ENCODE results near the gene CLCNKA.
"Not testable (repeated sequence)": the region's sequence is repeated elsewhere in the genome, so short reads cannot be mapped to it uniquely, and the experiment has no call there.

DNA sequence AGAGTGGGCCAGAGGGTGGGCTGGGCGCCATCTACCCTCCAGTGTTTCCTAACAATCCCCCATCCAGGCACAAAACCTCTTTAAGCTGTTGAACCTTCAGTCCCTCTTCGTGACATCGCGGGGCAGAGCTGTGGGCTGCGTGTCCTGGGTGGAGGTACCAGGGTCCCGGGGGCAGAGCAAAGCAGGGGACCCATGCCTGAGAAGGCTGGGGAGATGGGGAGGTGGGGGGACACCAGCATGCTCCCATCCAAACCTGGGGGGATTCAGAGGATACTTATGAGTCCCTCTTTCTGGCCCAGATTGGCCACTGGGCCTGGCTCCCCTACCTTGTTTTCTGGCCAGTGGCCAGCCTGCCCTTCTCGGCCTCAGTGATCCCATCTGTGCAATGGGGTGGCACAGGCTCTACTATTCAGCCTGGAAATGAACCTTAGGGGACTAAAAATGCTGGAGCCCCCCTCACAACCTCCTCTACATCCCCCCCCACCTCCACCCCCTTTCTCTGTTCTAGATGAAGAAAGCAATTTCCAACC is 11.3 kb downstream of the CLCNKA start:
- TF ChIP-seq, protein P1, sequence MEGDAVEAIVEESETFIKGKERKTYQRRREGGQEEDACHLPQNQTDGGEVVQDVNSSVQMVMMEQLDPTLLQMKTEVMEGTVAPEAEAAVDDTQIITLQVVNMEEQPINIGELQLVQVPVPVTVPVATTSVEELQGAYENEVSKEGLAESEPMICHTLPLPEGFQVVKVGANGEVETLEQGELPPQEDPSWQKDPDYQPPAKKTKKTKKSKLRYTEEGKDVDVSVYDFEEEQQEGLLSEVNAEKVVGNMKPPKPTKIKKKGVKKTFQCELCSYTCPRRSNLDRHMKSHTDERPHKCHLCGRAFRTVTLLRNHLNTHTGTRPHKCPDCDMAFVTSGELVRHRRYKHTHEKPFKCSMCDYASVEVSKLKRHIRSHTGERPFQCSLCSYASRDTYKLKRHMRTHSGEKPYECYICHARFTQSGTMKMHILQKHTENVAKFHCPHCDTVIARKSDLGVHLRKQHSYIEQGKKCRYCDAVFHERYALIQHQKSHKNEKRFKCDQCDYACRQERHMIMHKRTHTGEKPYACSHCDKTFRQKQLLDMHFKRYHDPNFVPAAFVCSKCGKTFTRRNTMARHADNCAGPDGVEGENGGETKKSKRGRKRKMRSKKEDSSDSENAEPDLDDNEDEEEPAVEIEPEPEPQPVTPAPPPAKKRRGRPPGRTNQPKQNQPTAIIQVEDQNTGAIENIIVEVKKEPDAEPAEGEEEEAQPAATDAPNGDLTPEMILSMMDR (IDR thresholded peaks at IDR 0.05) = not testable (repeated sequence)
- TF ChIP-seq YY1 (IDR thresholded peaks at IDR 0.05; ENCODE audit: low read depth); EP300 (IDR thresholded peaks at IDR 0.05; ENCODE audit: borderline replicate concordance in 1 of 2, low read depth in 1 of 2, low read length in 1 of 2); RAD21 (IDR thresholded peaks at IDR 0.05; ENCODE audit: low read length); SIN3A (IDR thresholded peaks at IDR 0.05; ENCODE audit: borderline replicate concordance, low read depth, low read length); POLR2AphosphoS5 (IDR thresholded peaks at IDR 0.05; ENCODE audit: low read depth, low read length); GATA2 (CRISPR knock-in tag; IDR thresholded peaks at IDR 0.05); TEAD4 (IDR thresholded peaks at IDR 0.05; ENCODE audit: borderline replicate concordance, insufficient read depth); MXI1 (IDR thresholded peaks at IDR 0.05; ENCODE audit: low read depth, low read length): not testable (repeated sequence)
- TF ChIP-seq, protein P2, sequence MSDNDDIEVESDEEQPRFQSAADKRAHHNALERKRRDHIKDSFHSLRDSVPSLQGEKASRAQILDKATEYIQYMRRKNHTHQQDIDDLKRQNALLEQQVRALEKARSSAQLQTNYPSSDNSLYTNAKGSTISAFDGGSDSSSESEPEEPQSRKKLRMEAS (IDR thresholded peaks at IDR 0.05; ENCODE audit: low read depth) = not testable (repeated sequence)
- TF ChIP-seq, protein P3, sequence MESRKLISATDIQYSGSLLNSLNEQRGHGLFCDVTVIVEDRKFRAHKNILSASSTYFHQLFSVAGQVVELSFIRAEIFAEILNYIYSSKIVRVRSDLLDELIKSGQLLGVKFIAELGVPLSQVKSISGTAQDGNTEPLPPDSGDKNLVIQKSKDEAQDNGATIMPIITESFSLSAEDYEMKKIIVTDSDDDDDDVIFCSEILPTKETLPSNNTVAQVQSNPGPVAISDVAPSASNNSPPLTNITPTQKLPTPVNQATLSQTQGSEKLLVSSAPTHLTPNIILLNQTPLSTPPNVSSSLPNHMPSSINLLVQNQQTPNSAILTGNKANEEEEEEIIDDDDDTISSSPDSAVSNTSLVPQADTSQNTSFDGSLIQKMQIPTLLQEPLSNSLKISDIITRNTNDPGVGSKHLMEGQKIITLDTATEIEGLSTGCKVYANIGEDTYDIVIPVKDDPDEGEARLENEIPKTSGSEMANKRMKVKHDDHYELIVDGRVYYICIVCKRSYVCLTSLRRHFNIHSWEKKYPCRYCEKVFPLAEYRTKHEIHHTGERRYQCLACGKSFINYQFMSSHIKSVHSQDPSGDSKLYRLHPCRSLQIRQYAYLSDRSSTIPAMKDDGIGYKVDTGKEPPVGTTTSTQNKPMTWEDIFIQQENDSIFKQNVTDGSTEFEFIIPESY (IDR thresholded peaks at IDR 0.05; ENCODE audit: borderline replicate concordance, low read depth) = not testable (repeated sequence)
